A673 (cell line): Measurements from ENCODE around the gene MRPL27. TPM values are rescaled to one million over a fixed set of nuclear protein-coding genes. Genes with fewer than 3 reads are reported as not detected.

Source experiments
- BruUV-seq: library from RNA; stranded (reverse); fragments of 400-500 nt; replicated peaks from 2 replicates; lab custom pipeline; 2021; lab: Mats Ljungman, UMichigan
- CTCF ChIA-PET: fragments of 300-600 bp; sonication (Branson Sonifier 250); formaldehyde crosslinking; loops from one replicate; lab custom pipeline; 2022; ENCODE audit warnings: antibody characterized with exemption; lab: Charles Lee
- POLR2A ChIA-PET: fragments of 300-600 bp; sonication (Branson Sonifier 250); formaldehyde crosslinking; loops from one replicate; lab custom pipeline; 2022; ENCODE audit warnings: antibody characterized with exemption; ENCODE audit not compliant: low non-redundant PET; lab: Charles Lee
- DNase-seq: peaks from one replicate; pipeline ENCODE4 v3.0.0-alpha.2; 2015; ENCODE audit warnings: low spot score
- H3K27ac ChIP-seq: fragments of 200-600 bp; sonication (generic); 2 replicates; pipeline ENCODE4 v1.5.1; 2016; ENCODE audit warnings: mixed run types, low read depth, mild to moderate bottlenecking, mixed read lengths, antibody characterized with exemption, low read length; ENCODE audit not compliant: poor library complexity, severe bottlenecking
- H3K27me3 ChIP-seq: fragments of 200-600 bp; sonication (generic); replicated peaks from 2 replicates; pipeline ENCODE4 v1.6.1; 2017; ENCODE audit warnings: mixed run types, low read depth, mild to moderate bottlenecking, mixed read lengths, antibody characterized with exemption, low read length; ENCODE audit not compliant: insufficient read depth, poor library complexity
- H3K36me3 ChIP-seq: fragments of 200-600 bp; sonication (generic); 2 replicates; pipeline ENCODE4 v1.6.1; 2016; ENCODE audit warnings: mixed run types, mild to moderate bottlenecking, mixed read lengths, antibody characterized with exemption, low read length; ENCODE audit not compliant: insufficient read depth, poor library complexity, severe bottlenecking
- H3K4me1 ChIP-seq: fragments of 200-600 bp; sonication (generic); 2 replicates; pipeline ENCODE4 v1.6.1; 2017; ENCODE audit warnings: mixed run types, mild to moderate bottlenecking, mixed read lengths, antibody characterized with exemption, low read length; ENCODE audit not compliant: insufficient read depth, poor library complexity, severe bottlenecking
- H3K4me3 ChIP-seq: fragments of 200-600 bp; sonication (generic); 2 replicates; pipeline ENCODE4 v1.5.1; 2016; ENCODE audit warnings: low read depth, mixed run types, mild to moderate bottlenecking, mixed read lengths, low read length; ENCODE audit not compliant: poor library complexity, severe bottlenecking
- H3K9me3 ChIP-seq: fragments of 200-600 bp; sonication (generic); 2 replicates; pipeline ENCODE4 v1.6.1; 2016; ENCODE audit warnings: mixed run types, low read depth, mild to moderate bottlenecking, mixed read lengths, antibody characterized with exemption, low read length; ENCODE audit not compliant: poor library complexity, severe bottlenecking
- EZH2 ChIP-seq: fragments of 200-600 bp; sonication (generic); IDR thresholded peaks from 2 replicates; pipeline ENCODE4 v1.6.1; 2017; ENCODE audit warnings: borderline replicate concordance, low read depth, mild to moderate bottlenecking, mixed read lengths, antibody characterized with exemption, low read length; ENCODE audit not compliant: poor library complexity, severe bottlenecking
- intact Hi-C: fragments of 100-400 bp; cut with micrococcal nuclease; formaldehyde crosslinking; loops from one replicate; pipeline ENCODE4 v1.10.0; 2022; ENCODE audit not compliant: unreplicated experiment
- total RNA-seq: library from RNA; stranded (reverse); gene quantifications from 2 replicates; pipeline ENCODE4 v1.2.3, GENCODE V29; 2021
- TF ChIP-seq, protein P1 (sequence below): fragments of 300-800, 200-600 bp; sonication (generic); conservative IDR thresholded peaks from 2 replicates; pipeline ENCODE4 v1.5.1; 2017; ENCODE audit warnings: low read depth, mild to moderate bottlenecking, antibody characterized with exemption, low read length, moderate library complexity, mixed read lengths

The MRPL27 gene
- total RNA-seq, 1 experiment from 2014 or later, result 85.6 TPM

DNA sequence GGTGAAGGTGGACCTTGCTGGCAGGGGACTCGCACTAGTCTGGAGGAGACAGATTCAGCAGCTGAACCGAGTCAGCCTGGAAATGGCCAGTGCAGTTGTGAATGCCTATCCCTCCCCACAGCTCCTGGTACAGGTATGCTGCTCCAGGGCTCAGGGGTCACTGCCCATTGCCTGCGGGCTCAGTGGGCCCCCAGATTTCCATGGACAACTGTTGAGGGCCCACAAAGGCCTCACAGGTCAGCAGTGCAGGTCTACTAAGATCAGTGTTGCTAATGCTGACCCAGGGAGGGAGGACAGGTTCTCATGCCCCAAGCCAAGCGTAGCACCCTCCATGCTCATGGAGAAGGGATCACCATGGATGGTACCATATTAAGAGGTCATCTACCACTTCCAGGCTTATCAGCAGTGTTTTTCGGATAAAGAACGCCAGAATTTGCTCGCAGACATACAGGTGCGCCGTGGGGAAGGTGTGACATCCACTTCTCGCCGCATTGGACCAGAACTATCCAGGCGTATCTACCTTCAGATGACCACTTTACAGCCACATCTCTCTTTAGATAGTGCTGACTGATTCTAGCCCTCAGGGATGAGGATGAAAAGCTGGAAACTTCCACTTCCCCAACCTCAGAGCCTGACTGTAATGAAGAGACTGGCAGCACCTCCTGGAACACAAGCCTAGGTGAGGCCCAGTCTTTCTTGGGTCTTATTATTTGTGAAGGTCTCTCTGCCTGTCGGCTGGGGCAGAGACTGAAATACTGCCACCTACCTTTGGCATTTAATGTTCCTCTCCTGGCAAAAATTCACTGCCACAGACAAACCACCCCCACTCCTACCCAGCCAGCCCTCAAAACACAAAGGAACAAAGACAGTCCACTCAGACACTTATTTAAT lies 7.6 kb upstream of the MRPL27 start:
- TF ChIP-seq, protein P1, sequence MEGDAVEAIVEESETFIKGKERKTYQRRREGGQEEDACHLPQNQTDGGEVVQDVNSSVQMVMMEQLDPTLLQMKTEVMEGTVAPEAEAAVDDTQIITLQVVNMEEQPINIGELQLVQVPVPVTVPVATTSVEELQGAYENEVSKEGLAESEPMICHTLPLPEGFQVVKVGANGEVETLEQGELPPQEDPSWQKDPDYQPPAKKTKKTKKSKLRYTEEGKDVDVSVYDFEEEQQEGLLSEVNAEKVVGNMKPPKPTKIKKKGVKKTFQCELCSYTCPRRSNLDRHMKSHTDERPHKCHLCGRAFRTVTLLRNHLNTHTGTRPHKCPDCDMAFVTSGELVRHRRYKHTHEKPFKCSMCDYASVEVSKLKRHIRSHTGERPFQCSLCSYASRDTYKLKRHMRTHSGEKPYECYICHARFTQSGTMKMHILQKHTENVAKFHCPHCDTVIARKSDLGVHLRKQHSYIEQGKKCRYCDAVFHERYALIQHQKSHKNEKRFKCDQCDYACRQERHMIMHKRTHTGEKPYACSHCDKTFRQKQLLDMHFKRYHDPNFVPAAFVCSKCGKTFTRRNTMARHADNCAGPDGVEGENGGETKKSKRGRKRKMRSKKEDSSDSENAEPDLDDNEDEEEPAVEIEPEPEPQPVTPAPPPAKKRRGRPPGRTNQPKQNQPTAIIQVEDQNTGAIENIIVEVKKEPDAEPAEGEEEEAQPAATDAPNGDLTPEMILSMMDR, result 0 out of 2 replicates have a peak, but pooled peaks have one; percentile 21
- TF ChIP-seq EZH2, result no peak
- Histone ChIP-seq H3K27ac (no peak overlapping the region), H3K4me3 (no peak overlapping the region), H3K9me3 (no peaks in the 10 kb centered on the region), H3K4me1 (no peaks in the 10 kb centered on the region), H3K36me3 (peaks cover 66% of the 10 kb centered on the region), H3K27me3 (no peaks in the 10 kb centered on the region)
- ChIA-PET CTCF (no interaction called here), POLR2A (no interaction called here)
- intact Hi-C loops, result no loop called here
- DNase-seq, result no peak
- no TSS peak for BruUV-seq

DNA sequence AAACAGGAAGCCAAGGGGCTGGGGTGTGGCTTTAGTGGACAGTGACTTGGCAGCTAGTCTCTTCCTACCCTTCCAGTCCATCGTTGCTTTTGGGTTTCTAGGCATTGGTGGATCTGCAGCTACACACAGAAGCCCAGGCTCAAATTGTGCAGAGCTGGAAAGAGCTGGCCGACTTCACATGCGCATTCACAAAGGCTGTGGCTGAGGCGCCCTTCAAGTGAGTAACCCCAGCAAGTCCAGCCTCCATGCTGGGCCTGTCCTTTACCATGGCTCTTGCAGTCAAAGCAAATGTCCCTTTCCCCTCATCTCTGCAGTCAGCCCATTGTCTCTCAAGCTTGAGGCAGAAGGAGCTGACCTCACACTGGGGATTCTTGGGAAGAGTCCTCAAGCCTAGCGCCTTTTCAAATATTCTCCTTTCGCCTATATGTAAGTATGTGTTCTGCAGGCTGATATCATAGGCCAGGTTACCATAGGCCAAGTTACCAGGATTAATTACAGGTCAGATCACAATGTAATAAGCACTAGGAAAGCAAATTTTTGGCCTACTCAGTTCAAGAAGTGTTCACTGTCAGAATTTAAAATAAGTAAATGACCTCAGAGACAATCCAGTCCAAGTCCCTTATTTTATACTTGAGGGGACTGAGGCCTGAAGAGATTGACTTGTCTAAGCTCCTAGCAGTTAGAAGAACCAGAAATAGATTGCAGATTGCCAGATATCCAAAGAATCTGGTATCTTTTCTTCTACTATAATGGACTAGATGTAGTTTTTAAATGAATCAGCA lies 6.6 kb upstream of the MRPL27 start:
- no TSS peak for BruUV-seq
- no peak for DNase-seq
- ChIA-PET CTCF (no interaction called here), POLR2A (interaction anchor here (0.9 kb wide), 1 partner anchor 12 kb away, joined by 3 read pairs; no protein-coding TSS in a partner anchor)
- no peaks in the 10 kb centered on the region for H3K9me3 ChIP-seq
- H3K36me3 ChIP-seq, result peaks cover 62% of the 10 kb centered on the region
- intact Hi-C loops, result loop anchor here (10.0 kb wide), 1 partner anchor 95 kb away; the partner anchor contains the start of gene RSAD1
- no peak overlapping the region for H3K4me3 ChIP-seq
- H3K4me1 ChIP-seq, result no peaks in the 10 kb centered on the region
- TF ChIP-seq EZH2, result no peak
- TF ChIP-seq, protein P1, result no peak
- no peaks in the 10 kb centered on the region for H3K27me3 ChIP-seq
- no peak overlapping the region for H3K27ac ChIP-seq

DNA sequence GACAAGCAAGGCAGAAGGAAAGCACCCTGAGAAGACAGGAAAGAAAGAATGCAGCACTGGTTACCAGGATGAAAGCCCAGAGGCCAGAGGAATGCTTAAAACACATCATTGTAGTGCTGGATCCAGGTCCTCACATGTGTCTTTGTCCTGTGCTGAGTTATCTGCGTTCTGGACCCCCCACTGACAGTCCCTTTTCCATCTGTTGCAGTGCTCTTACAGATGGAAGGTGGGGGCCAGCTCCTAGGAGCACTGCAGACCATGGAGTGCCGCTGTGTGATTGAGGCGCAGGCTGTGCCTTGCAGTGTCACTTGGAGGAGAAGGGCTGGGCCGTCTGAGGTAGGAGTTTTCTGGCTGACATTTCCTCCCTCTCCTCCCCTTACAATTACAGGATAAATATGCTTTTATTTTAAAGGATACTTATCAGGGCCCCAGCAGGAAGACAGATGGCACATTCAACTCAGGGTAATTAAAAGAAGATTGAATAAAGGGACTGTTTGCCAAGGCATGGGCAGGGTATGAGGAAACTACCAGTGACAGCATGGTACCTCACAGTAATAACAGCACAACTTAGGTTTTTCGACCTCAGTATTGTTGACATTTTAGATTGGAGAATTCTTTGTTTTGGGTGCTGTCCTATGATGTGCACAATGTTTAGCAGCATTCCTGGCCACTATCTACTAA lies 3.0 kb upstream of the MRPL27 start:
- no peak overlapping the region for H3K27ac ChIP-seq
- H3K36me3 ChIP-seq, result peaks cover 29% of the 10 kb centered on the region
- TF ChIP-seq, protein P1, result no peak
- TF ChIP-seq EZH2, result no peak
- intact Hi-C loops, result loop anchor here (10.0 kb wide), 1 partner anchor 99 kb away; the partner anchor contains the start of gene RSAD1
- DNase-seq, result no peak
- peaks cover 5% of the 10 kb centered on the region for H3K4me1 ChIP-seq
- no peaks in the 10 kb centered on the region for H3K9me3 ChIP-seq
- BruUV-seq, result no TSS peak
- CTCF ChIA-PET, result no interaction called here
- no peaks in the 10 kb centered on the region for H3K27me3 ChIP-seq
- H3K4me3 ChIP-seq, result no peak overlapping the region
- POLR2A ChIA-PET, result interaction anchor here (0.7 kb wide), 1 partner anchor 130 kb away, joined by 3 read pairs; no protein-coding TSS in a partner anchor
